Right cardiac atrium (tissue), 5 donors: ENCODE measurements around the gene ETHE1. TPM values are rescaled to one million over a fixed set of nuclear protein-coding genes. Genes with fewer than 3 reads are reported as not detected.
"Not testable (repeated sequence)": the region's sequence is repeated elsewhere in the genome, so short reads cannot be mapped to it uniquely, and the experiment has no call there.

Source experiments
- ATAC-seq, 2 donors: fragments of 200-7000 bp; cut with Tn5 transposase; one replicate each; pipeline versions ENCODE4 v1.8.0 to v1.9.1; 2020; ENCODE audit warnings: moderate library complexity in 2 of 2, mild to moderate bottlenecking in 1 of 2
- DNase-seq, 3 donors: peaks; one replicate each; pipeline ENCODE4 v3.0.0-alpha.2; 2020
- H3K27ac ChIP-seq: one replicate; pipeline ENCODE4 v1.5.1; 2013; ENCODE audit warnings: mild to moderate bottlenecking, low read length, control low read depth, moderate library complexity
- H3K27me3 ChIP-seq: one replicate; pipeline ENCODE4 v1.6.1; 2013; ENCODE audit not compliant: control insufficient read depth, insufficient read depth
- H3K4me1 ChIP-seq: one replicate; pipeline ENCODE4 v1.6.1; 2013; ENCODE audit warnings: low read length; ENCODE audit not compliant: control insufficient read depth, insufficient read depth
- H3K4me3 ChIP-seq: one replicate; pipeline ENCODE4 v1.5.1; 2013; ENCODE audit warnings: low read length, control low read depth
- H3K9me3 ChIP-seq: one replicate; pipeline ENCODE4 v1.6.1; 2013; ENCODE audit warnings: low read length; ENCODE audit not compliant: control insufficient read depth
- WGBS: extraction: QIAGEN DNeasy Blood & Tissue Kit; methylation state at CpG from one replicate; pipeline ENCODE4 v1.1.7; 2013; 5-methylcytosine and 5-hydroxymethylcytosine counted together
- intact Hi-C, 4 donors: fragments of 100-400 bp; cut with DNase I; formaldehyde crosslinking; loops; one replicate each; pipeline versions ENCODE4 v1.11.0 to v1.14.0; 2022 to 2023
- polyA plus RNA-seq: library from polyadenylated mRNA; stranded (reverse); fragments of 200-250 nt; gene quantifications from one replicate; pipeline ENCODE4 v1.2.3, GENCODE V29; 2013
- total RNA-seq, 4 donors: library from RNA; stranded (reverse); fragmentation: NEBNext Ultra II Directional; extraction: Animal tissue kit (Norgen Biotek cat#: 25700); gene quantifications; one replicate each; pipeline ENCODE4 v1.2.1, GENCODE V29; 2021
- donor health status: healthy with polysubstance abuse.
- donor health status: DM: no; HTN: yes; CAD: no.
- donor health status: DM: no; HTN: no; CAD: no.
- donor health status: DM: no; HTN: yes; CAD: no; lungs with severe emphysema.
- donor health status: DM: yes; HTN: yes; CAD: no.

ETHE1 gene
- total and polyA plus RNA-seq, 5 donors: 12.6 to 18.2 (median 14.1) TPM

DNA sequence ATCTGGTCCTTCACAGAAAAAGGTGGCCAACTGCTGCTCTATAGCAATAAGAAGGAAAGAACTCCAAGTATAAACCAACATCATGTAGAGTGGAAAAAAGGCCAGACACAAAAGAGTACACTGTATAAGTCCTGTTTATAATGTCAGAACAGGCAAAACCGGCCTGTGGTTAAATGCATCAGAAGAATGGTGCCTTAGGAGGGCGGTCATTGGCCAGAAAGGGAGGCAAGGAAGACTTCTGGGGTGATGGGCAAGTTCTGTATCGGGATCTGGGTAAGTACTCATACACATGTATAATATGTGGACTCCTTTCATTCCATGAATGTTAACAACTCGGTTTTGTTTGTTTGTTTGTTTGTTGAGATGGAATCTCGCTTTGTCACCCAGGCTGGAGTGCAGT lies 4.1 kb downstream of the ETHE1 start:
- no peak overlapping the region for H3K27ac ChIP-seq
- 83% methylated on average over 5 of the region's 5 CpGs for WGBS
- intact Hi-C loops: no loop called here

DNA sequence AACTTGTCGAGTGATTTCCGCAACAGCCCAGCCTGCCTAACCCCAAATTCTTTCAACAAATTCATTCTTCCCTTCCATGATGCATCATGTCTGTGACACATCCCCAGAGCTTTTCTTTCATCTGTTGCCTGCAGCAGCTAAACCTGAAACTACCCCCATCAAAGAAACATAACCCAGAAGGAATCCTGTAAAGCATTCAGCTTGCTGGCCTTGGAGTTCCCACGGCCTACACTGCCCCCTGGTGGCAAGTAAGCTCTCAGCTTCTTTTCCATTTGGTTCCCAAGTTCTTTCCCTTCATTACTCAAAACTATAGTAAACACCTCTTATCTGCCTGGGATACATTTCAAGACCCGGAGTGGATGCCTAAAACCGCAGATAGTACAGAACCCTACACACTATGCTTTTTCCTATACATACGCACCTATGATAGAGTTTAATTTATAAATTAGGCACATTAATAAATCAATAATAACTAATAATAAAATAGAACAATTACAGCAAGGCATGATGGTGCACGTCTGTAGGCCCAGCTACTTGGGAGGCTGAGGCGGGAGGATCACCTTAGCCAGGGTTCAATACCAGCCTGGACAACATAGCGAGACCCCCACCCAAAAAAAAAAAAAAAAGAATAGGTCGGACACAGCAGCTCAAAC lies 7.4 kb downstream of the ETHE1 start:
- intact Hi-C loops: loop anchor here (1.0 to 5.0 kb wide), 3 partner anchors 72 to 73 kb away; no protein-coding TSS in a partner anchor
- Histone ChIP-seq H3K27me3 (no peaks in the 10 kb centered on the region), H3K9me3 (no peaks in the 10 kb centered on the region), H3K4me1 (no peaks in the 10 kb centered on the region), H3K4me3 (no peak overlapping the region), H3K27ac (no peak overlapping the region)
- 50% methylated on average over 10 of the region's 10 CpGs for WGBS
- ATAC-seq (peak; percentile 59 to 65), DNase-seq (peak; percentile 72 to 87 (median 87))

More for the DNA sequence above, 4.1 kb downstream of the ETHE1 start:
- Histone ChIP-seq H3K9me3 (no peaks in the 10 kb centered on the region), H3K4me3 (no peak overlapping the region), H3K4me1 (no peaks in the 10 kb centered on the region), H3K27me3 (no peaks in the 10 kb centered on the region)
- no peak for DNase-seq
- ATAC-seq: no peak

DNA sequence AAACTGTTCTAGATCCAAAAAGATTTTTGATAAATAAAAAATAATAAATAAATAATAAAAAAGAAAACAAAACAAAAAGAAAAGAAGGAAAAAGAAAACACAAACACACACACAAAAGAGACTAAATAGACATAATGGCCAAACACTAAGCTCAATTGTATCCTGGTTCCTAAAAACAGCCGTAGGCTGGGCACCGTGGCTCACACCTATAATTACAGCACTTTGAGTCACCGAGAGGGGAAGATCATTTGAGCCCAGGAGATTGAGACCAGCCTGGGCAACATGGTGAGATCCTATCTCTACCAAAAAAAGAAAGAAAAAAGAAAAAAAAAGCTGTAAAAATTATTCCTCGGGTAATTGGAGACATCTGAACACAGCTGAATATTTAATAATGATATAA lies 8.9 kb downstream of the ETHE1 start:
- no peak for ATAC-seq
- intact Hi-C loops: loop anchor here in 2 of 4 donors (2.0 to 5.0 kb wide), 2 partner anchors 71 kb away; no protein-coding TSS in a partner anchor
- no peak overlapping the region for H3K4me3 ChIP-seq
- no peaks in the 10 kb centered on the region for H3K9me3 ChIP-seq
- no peak for DNase-seq
- H3K27ac ChIP-seq: no peak overlapping the region
- H3K27me3 ChIP-seq: no peaks in the 10 kb centered on the region
- WGBS: 83% methylated on average over 4 of the region's 4 CpGs
- no peaks in the 10 kb centered on the region for H3K4me1 ChIP-seq

DNA sequence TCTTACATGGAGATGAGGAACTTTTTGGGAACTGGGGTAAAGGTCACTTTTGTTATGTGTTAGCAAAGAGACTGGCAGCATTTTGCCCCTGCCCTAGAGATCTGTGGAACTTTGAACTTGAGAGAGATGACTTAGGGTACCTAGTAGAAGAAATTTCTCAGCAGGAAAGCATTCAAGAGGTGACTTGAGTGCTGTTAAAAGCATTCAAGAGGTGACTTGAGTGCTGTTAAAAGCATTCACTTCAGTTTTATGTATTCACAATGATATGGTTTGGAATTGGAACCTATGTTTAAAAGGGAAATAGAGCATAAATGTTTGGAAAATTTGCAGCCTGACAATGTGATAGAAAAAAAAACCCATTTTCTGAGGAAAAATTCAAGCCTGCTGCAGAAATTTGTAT lies 14.6 kb downstream of the ETHE1 start:
- intact Hi-C loops, DNase-seq, H3K9me3 ChIP-seq, H3K4me1 ChIP-seq, H3K4me3 ChIP-seq, H3K27me3 ChIP-seq, ATAC-seq, H3K27ac ChIP-seq: not testable (repeated sequence)

DNA sequence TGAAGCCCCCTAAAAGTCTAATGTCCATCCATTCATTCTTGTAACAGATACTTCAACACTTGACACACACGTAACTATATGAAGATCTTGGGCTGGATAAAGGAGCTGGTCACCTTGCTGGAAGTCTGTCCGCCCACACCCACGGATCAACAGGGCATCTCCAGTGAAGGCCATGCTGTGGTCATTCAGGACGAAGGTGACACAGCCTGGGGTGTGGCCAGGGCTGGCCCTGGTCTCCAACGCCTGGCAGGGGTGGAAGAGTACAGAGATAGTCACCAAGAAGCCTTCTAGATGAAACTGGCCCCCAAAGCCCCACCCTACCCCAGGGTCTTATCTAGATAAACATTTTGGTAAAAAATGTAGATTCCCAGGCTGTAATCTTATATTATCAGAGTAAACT lies 15.7 kb downstream of the ETHE1 start:
- Histone ChIP-seq H3K4me3 (no peak overlapping the region), H3K27me3 (no peaks in the 10 kb centered on the region), H3K9me3 (no peaks in the 10 kb centered on the region), H3K27ac (no peak overlapping the region), H3K4me1 (no peaks in the 10 kb centered on the region)
- WGBS: 94% methylated on average over 5 of the region's 5 CpGs
- ATAC-seq: no peak
- intact Hi-C loops: no loop called here
- DNase-seq: peak in 1 of 3 donors; percentile 7

DNA sequence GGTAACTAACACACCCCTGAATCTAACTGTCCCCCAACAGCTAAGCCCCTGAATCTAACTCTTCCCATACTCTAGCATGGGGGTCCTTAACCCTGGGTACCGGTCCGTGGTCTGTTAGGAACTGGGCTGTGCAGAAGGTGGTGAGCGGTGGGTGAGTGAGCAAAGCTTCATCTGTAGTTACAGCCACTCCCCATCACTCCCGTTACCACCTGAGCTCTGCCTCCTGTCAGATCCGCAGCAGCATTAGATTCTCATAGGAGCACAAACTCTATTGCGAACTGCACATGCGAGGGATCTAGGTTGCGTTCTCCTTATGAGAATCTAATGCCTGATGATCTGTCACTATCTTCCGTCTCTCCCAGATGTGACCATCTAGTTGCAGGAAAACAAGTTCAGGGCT lies 16.3 kb downstream of the ETHE1 start:
- intact Hi-C loops: no loop called here
- WGBS: 98% methylated on average over 9 of the region's 9 CpGs

DNA sequence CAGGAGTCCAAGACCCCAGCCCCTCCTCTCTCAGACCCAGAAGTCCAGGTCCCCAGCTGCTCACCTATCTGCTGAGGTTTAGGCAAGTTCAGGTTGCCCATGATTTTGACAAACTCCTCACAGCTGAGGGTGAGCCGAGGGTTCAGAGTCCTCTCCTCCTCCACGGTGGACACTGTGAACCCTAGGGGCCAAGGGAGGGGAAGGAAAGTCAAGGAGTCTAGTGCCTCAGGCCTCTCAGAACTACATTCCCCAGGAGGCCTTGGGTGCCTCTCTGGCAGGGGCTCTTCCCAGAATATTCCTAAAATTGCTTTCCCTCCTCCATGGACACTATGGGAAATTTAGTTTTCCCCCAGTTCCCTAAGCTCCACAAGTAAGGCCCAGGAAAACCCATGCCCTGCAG lies 19.1 kb downstream of the ETHE1 start:
- Histone ChIP-seq H3K4me3 (no peak overlapping the region), H3K27me3 (no peaks in the 10 kb centered on the region), H3K27ac (no peak overlapping the region), H3K4me1 (peaks cover 3% of the 10 kb centered on the region), H3K9me3 (no peaks in the 10 kb centered on the region)
- 77% methylated on average over 2 of the region's 2 CpGs for WGBS
- DNase-seq (no peak), ATAC-seq (no peak)
- intact Hi-C loops: no loop called here

More for the DNA sequence above, 16.3 kb downstream of the ETHE1 start:
- ATAC-seq (no peak), DNase-seq (no peak)
- no peak overlapping the region for H3K4me3 ChIP-seq
- no peak overlapping the region for H3K27ac ChIP-seq
- no peaks in the 10 kb centered on the region for H3K4me1 ChIP-seq
- no peaks in the 10 kb centered on the region for H3K9me3 ChIP-seq
- no peaks in the 10 kb centered on the region for H3K27me3 ChIP-seq

DNA sequence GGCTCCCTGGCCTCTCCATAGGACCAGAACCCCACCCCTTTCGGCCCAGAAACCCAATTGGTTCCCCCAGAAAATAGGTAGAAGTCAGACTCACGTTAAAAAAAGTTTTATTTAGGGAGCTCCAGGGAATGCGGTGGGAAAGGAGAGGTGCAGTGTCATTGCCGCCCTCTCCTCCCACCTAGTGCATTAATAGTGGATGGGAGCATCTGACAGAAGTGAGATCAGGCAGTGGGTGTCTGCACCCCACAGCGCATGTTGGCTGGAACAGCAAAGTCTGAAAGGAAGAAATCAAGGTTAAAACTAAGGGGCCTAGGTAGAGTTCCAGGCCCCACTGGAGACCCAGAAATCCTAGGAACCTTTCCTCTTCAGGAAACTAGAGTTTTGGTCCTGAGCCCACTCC lies 20.4 kb downstream of the ETHE1 start:
- no peaks in the 10 kb centered on the region for H3K9me3 ChIP-seq
- intact Hi-C loops: no loop called here
- H3K4me1 ChIP-seq: peaks cover 3% of the 10 kb centered on the region
- WGBS: 90% methylated on average over 5 of the region's 5 CpGs
- DNase-seq (no peak), ATAC-seq (no peak)
- H3K27ac ChIP-seq: no peak overlapping the region
- no peak overlapping the region for H3K4me3 ChIP-seq
- H3K27me3 ChIP-seq: no peaks in the 10 kb centered on the region

DNA sequence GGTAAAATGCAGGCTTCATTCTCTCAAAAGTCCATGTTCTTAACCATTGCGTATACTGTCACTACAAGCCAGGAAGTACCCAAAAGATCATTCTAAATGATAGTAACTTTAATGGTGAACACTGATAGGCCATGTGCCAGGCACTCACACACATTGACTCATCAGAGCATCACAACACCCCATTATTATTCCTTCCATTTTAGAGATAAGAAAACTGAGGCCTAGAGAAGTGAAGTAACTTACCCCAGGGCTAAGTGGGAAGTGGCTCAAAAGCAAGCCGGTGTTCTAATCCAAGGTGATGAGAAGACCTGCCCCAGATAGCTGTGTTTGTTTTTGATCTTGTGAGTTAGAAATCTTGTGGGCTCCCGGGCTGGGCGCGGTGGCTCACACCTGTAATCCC lies 21.1 kb downstream of the ETHE1 start:
- H3K27me3 ChIP-seq: no peaks in the 10 kb centered on the region
- intact Hi-C loops: no loop called here
- H3K4me1 ChIP-seq: peaks cover 3% of the 10 kb centered on the region
- WGBS: 93% methylated on average over 5 of the region's 5 CpGs
- H3K9me3 ChIP-seq: no peaks in the 10 kb centered on the region
- H3K4me3 ChIP-seq: no peak overlapping the region
- ATAC-seq (no peak), DNase-seq (no peak)
- H3K27ac ChIP-seq: no peak overlapping the region

DNA sequence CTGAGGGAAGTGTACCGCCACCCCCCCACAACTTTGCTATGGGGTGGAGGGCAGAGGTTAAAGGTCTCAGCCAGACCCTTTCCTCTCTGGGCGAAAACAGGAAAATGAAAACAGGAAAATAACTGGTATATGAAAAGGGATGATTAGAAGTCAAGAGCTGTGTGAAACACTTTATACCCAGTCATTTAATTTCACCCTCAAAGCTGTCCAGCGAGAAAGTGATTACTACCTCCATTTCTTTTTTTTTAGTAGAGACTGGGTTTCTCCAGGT lies 21.9 kb downstream of the ETHE1 start:
- 88% methylated on average over 3 of the region's 3 CpGs for WGBS
- Histone ChIP-seq H3K27me3 (no peaks in the 10 kb centered on the region), H3K4me3 (no peak overlapping the region), H3K27ac (no peak overlapping the region), H3K9me3 (no peaks in the 10 kb centered on the region), H3K4me1 (peaks cover 3% of the 10 kb centered on the region)
- intact Hi-C loops: no loop called here
- DNase-seq (no peak), ATAC-seq (no peak)

DNA sequence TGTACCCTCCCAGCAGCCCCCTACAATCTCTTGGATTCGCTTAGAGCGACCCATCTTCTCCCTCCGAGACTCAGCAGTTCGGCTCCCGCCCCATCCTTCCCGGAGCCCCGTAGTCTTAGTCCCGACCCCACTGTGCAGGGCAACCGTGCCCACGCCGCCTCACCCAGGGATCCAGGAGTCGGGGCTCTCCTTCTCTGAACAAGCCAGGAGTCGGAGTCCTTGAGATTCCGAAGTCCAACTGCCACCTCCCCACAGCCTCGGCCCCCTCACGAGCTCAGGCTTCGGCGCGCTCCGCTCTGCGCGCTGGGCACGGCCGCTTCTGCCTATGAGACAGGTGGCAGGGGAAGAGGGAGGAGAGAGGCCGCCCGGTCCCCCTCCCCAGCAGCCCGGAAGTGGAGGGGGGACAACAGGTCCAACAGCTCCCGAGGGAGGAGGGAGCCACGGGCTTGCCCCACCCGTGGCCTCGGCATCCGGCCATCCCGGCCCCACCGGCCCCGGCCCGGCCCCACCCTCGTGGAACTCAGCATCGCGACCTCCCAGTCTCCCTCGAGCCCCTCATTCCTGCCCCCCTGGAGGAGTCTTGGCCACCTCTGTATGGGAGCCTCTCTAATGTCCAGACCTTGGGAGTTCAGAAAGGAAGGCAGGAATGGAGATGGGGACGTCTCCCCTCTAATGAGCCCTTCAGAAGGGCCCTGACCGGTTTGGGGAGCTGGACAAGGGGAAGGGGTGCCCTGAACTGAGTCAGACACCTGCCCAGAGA lies 22.4 kb downstream of the ETHE1 start, which contains the start of gene PHLDB3:
Gene PHLDB3 (minus strand): TSS at position 321 of the 760 bp plus-strand sequence. CDS start 628 bp downstream, outside the sequence.
- intact Hi-C loops: loop anchor here in 2 of 4 donors (5.0 kb wide), 1 partner anchor 42 kb away; no protein-coding TSS in a partner anchor
- 1% methylated on average over 42 of the region's 42 CpGs for WGBS

More for the DNA sequence above, 22.4 kb downstream of the ETHE1 start, which contains the start of gene PHLDB3:
- H3K27me3 ChIP-seq: no peaks in the 10 kb centered on the region
- ATAC-seq (peak; percentile 49 to 56), DNase-seq (peak; percentile 33 to 79 (median 68))
- H3K9me3 ChIP-seq: no peaks in the 10 kb centered on the region
- H3K4me3 ChIP-seq: peak within 1 kb of the TSS; percentile 63
- peak within 1 kb of the TSS; percentile 91 for H3K27ac ChIP-seq
- peaks cover 3% of the 10 kb centered on the region for H3K4me1 ChIP-seq
